Tibial nerve (tissue), 4 donors: ENCODE measurements around the gene PHTF2. TPM values are rescaled to one million over a fixed set of nuclear protein-coding genes. Genes with fewer than 3 reads are reported as not detected.

Source experiments
- DNase-seq, 2 donors: peaks; one replicate each; pipeline ENCODE4 v3.0.0-alpha.2; 2019; ENCODE audit warnings: low spot score in 2 of 2
- H3K27ac ChIP-seq, 4 donors: fragments of 200-600 bp; sonication (generic) in 3 of 4; one replicate each; pipeline ENCODE4 v1.5.1; 2017 to 2019; ENCODE audit warnings: mild to moderate bottlenecking in 1 of 4
- H3K27me3 ChIP-seq, 2 donors: fragments of 200-600 bp; sonication (generic) in 1 of 2; one replicate each; pipeline versions ENCODE4 v1.5.1 to v1.6.0; 2017 to 2019
- H3K36me3 ChIP-seq, 3 donors: fragments of 200-600 bp; sonication (generic); one replicate each; pipeline ENCODE4 v1.5.1; 2018 to 2019
- H3K4me1 ChIP-seq, 4 donors: fragments of 200-600 bp; sonication (generic) in 3 of 4; one replicate each; pipeline ENCODE4 v1.5.1; 2017 to 2019
- H3K4me3 ChIP-seq, 4 donors: fragments of 200-600 bp; sonication (generic) in 3 of 4; one replicate each; pipeline ENCODE4 v1.5.1; 2017 to 2019; ENCODE audit warnings: mild to moderate bottlenecking in 1 of 4, moderate library complexity in 1 of 4
- H3K9me3 ChIP-seq, 4 donors: fragments of 200-600 bp; sonication (generic) in 3 of 4; one replicate each; pipeline ENCODE4 v1.5.1; 2017 to 2019
- CTCF ChIP-seq, 5 experiments: fragments of 200-600 bp in 3 of 5; fragments of 450-650 bp in 2 of 5; sonication (generic) in 3 of 5; IDR thresholded peaks; one replicate each; pipeline ENCODE4 v1.5.1; 2016 to 2019; ENCODE audit warnings: antibody characterized with exemption in 5 of 5, mild to moderate bottlenecking in 3 of 5, moderate library complexity in 2 of 5
- EP300 ChIP-seq, 2 donors: sonication (generic); formaldehyde crosslinking; IDR thresholded peaks; one replicate each; pipeline ENCODE4 v1.6.1; 2017; ENCODE audit warnings: antibody characterized with exemption in 2 of 2, mild to moderate bottlenecking in 1 of 2
- POLR2A ChIP-seq, 2 donors: fragments of 450-650 bp; IDR thresholded peaks; one replicate each; pipeline ENCODE4 v1.6.1; 2017; ENCODE audit warnings: antibody characterized with exemption in 2 of 2, mild to moderate bottlenecking in 2 of 2, moderate library complexity in 2 of 2
- WGBS, 2 donors: methylation state at CpG; one replicate each; pipeline ENCODE4 v1.1.5; 2018; 5-methylcytosine and 5-hydroxymethylcytosine counted together
- total RNA-seq, 4 donors: library from RNA; depleted of rRNA; stranded (reverse); fragments of >200 nt; gene quantifications; one replicate each; pipeline ENCODE4 v1.1.0, GENCODE V29; 2016

Gene PHTF2
- total RNA-seq, 4 donors from 2014 or later, result 12.6 to 16.5 (median 14.7) TPM

GRCh38 chr7:77859343-77859742 lies 60.8 kb downstream of the PHTF2 start:
- no peak overlapping the region for H3K4me3 ChIP-seq
- no peaks in the 10 kb centered on the region for H3K9me3 ChIP-seq
- H3K27me3 ChIP-seq, result no peaks in the 10 kb centered on the region
- WGBS, 2 donors, result 95 to 96% methylated on average over 7 of the region's 7 CpGs
- H3K36me3 ChIP-seq, result peaks cover 0 to 12% (median 0%) of the 10 kb centered on the region in 3 donors
- DNase-seq, result no peak
- no peak overlapping the region for H3K27ac ChIP-seq
- TF ChIP-seq CTCF (IDR thresholded peaks at IDR 0.05), result no peak
- TF ChIP-seq POLR2A (IDR thresholded peaks at IDR 0.05), result no peak
- no peak for TF ChIP-seq EP300 (IDR thresholded peaks at IDR 0.05)
- H3K4me1 ChIP-seq, result peaks cover 0 to 6% (median 0%) of the 10 kb centered on the region in 4 donors

- Histone ChIP-seq H3K4me3 (no peak overlapping the region), H3K9me3 (no peaks in the 10 kb centered on the region), H3K27ac (no peak overlapping the region), H3K4me1 (peaks cover 0 to 9% (median 5%) of the 10 kb centered on the region in 4 donors), H3K27me3 (no peaks in the 10 kb centered on the region), H3K36me3 (no peaks in the 10 kb centered on the region)
- no peak for DNase-seq
- 71 to 88% methylated on average over 1 of the region's 1 CpG for WGBS, 2 donors
- TF ChIP-seq EP300 (IDR thresholded peaks at IDR 0.05) (no peak), CTCF (IDR thresholded peaks at IDR 0.05) (no peak), POLR2A (IDR thresholded peaks at IDR 0.05) (no peak)
Measured at GRCh38 chr7:77862691-77863090, 64.1 kb downstream of the PHTF2 start.

- Histone ChIP-seq H3K27me3 (no peaks in the 10 kb centered on the region), H3K9me3 (no peaks in the 10 kb centered on the region), H3K36me3 (no peaks in the 10 kb centered on the region), H3K4me3 (no peak overlapping the region), H3K4me1 (peaks cover 0 to 9% (median 3%) of the 10 kb centered on the region in 4 donors), H3K27ac (no peak overlapping the region)
- no peak for TF ChIP-seq CTCF (IDR thresholded peaks at IDR 0.05)
- no peak for TF ChIP-seq EP300 (IDR thresholded peaks at IDR 0.05)
- TF ChIP-seq POLR2A (IDR thresholded peaks at IDR 0.05), result no peak
- no peak for DNase-seq
- WGBS, 2 donors, result 91% methylated on average over 2 of the region's 2 CpGs
Measured at GRCh38 chr7:77863860-77864259, 65.3 kb downstream of the PHTF2 start.

GRCh38 chr7:77866370-77866769 lies 67.8 kb downstream of the PHTF2 start:
- WGBS, 2 donors, result 48 to 56% methylated on average over 3 of the region's 3 CpGs
- no peak for TF ChIP-seq POLR2A (IDR thresholded peaks at IDR 0.05)
- TF ChIP-seq CTCF (IDR thresholded peaks at IDR 0.05), result no peak
- no peak for TF ChIP-seq EP300 (IDR thresholded peaks at IDR 0.05)
- H3K4me1 ChIP-seq, result peaks cover 0 to 9% (median 3%) of the 10 kb centered on the region in 4 donors
- H3K27ac ChIP-seq, result no peak overlapping the region
- H3K4me3 ChIP-seq, result no peak overlapping the region
- no peaks in the 10 kb centered on the region for H3K36me3 ChIP-seq
- no peaks in the 10 kb centered on the region for H3K27me3 ChIP-seq
- no peak for DNase-seq
- no peaks in the 10 kb centered on the region for H3K9me3 ChIP-seq

GRCh38 chr7:77866786-77867536 lies 68.4 kb downstream of the PHTF2 start:
- Histone ChIP-seq H3K36me3 (no peaks in the 10 kb centered on the region), H3K4me3 (no peak overlapping the region), H3K9me3 (no peaks in the 10 kb centered on the region), H3K27me3 (no peaks in the 10 kb centered on the region), H3K27ac (no peak overlapping the region), H3K4me1 (peaks cover 0 to 9% (median 3%) of the 10 kb centered on the region in 4 donors)
- TF ChIP-seq CTCF (IDR thresholded peaks at IDR 0.05), result no peak
- no peak for TF ChIP-seq POLR2A (IDR thresholded peaks at IDR 0.05)
- TF ChIP-seq EP300 (IDR thresholded peaks at IDR 0.05), result no peak
- DNase-seq, result no peak
- 87 to 92% methylated on average over 3 of the region's 3 CpGs for WGBS, 2 donors
